ENCODE data around the gene STRN. TPM values are rescaled to one million over a fixed set of nuclear protein-coding genes. Genes with fewer than 3 reads are reported as not detected.
"Not testable (repeated sequence)": the region's sequence is repeated elsewhere in the genome, so short reads cannot be mapped to it uniquely, and the experiment has no call there.

Gene STRN
- total and polyA plus RNA-seq, 4 donors = 3.7 to 35.9 (median 15.7) TPM

DNA sequence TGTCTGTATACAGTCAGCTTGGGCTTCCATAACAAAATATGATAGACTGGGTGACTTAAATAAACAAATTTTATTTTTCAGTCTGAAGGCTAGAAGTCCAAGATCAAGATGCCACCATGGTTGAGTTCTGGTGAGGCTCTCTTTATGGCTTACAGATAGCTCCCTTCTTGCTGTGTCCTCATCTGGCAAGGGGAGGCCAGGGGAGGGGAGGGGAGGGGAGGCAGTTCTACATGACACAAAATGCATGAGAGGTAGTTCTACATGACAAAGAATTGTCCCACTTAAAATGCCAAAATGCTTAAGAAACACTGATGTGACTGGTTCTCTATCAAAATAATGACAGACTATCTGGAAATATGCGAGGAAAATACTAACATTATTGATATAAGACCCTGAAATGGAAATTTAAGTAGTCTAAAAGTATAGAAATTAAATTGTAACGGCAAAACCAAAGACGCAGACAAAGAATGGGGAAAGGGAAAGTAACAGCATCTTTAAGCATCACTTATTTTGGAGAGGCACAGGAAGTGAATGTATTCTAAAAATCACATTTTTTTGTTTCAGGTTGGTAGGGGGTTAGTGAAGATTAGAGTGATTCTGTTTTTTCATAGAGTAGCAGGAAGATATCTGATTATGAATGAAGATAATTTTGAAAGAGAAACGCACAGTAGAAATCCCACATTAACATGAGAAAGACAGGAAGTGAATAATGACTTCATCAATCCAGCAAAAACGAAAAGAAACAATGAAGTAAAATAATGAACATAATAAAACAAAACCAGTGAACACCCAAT lies 131.4 kb downstream of the STRN start:
- H3K9me3 ChIP-seq (ENCODE audit: control insufficient read depth in 4 of 4, insufficient read depth in 3 of 4, low read length in 3 of 4) = no peaks in the 10 kb centered on the region
- no peak overlapping the region for H3K9ac ChIP-seq (ENCODE audit: insufficient read depth in 1 of 2, low read length in 2 of 2)
- DNase-seq = no peak
- H3K36me3 ChIP-seq (ENCODE audit: control insufficient read depth in 4 of 4, insufficient read depth in 4 of 4, low read length in 4 of 4) = no peaks in the 10 kb centered on the region
- no peaks in the 10 kb centered on the region for H3K4me1 ChIP-seq (ENCODE audit: control insufficient read depth in 5 of 5, insufficient read depth in 5 of 5, low read length in 5 of 5)
- WGBS, 2 donors = 40 to 66% methylated on average over 5 of the region's 5 CpGs
- no peak for ATAC-seq (ENCODE audit: insufficient read depth, low FRiP score)
- no peak for TF ChIP-seq CTCF (IDR thresholded peaks at IDR 0.05; ENCODE audit: control extremely low read depth, extremely low read depth)
- H3K4me3 ChIP-seq = no peak overlapping the region
- no peak overlapping the region for H3K27ac ChIP-seq (ENCODE audit: low read depth in 1 of 2, low read length in 1 of 2)
- no peaks in the 10 kb centered on the region for H3K27me3 ChIP-seq (ENCODE audit: control insufficient read depth in 3 of 3, insufficient read depth in 3 of 3, low read length in 2 of 3)

DNA sequence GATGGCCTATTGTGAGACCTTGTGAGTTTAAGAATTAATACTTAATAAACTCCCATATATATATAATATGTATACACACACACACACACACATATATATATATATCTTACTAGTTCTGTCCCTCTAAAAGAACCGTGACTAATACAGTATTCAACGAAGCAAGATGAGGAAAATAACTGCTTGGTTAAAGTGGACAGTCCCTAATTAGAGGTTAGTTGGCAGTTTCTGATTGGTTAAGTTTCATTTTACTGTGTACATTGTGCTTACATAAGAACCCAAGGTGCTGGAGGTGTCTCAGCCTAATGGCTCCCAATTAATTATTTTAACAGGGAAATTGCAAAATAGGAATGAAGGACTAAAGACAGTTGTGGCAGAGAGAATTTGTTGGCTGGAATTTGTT lies 132.1 kb downstream of the STRN start:
- Histone ChIP-seq H3K4me1 (ENCODE audit: control insufficient read depth in 5 of 5, insufficient read depth in 5 of 5, low read length in 5 of 5) (no peaks in the 10 kb centered on the region), H3K27me3 (ENCODE audit: control insufficient read depth in 3 of 3, insufficient read depth in 3 of 3, low read length in 2 of 3) (no peaks in the 10 kb centered on the region), H3K27ac (ENCODE audit: low read depth in 1 of 2, low read length in 1 of 2) (no peak overlapping the region), H3K36me3 (ENCODE audit: control insufficient read depth in 4 of 4, insufficient read depth in 4 of 4, low read length in 4 of 4) (no peaks in the 10 kb centered on the region), H3K9me3 (ENCODE audit: control insufficient read depth in 4 of 4, insufficient read depth in 3 of 4, low read length in 3 of 4) (no peaks in the 10 kb centered on the region), H3K4me3 (no peak overlapping the region), H3K9ac (ENCODE audit: insufficient read depth in 1 of 2, low read length in 2 of 2) (no peak overlapping the region)
- WGBS, 2 donors = 90 to 94% methylated on average over 2 of the region's 2 CpGs
- DNase-seq = no peak
- no peak for ATAC-seq (ENCODE audit: insufficient read depth, low FRiP score)
- no peak for TF ChIP-seq CTCF (IDR thresholded peaks at IDR 0.05; ENCODE audit: control extremely low read depth, extremely low read depth)

DNA sequence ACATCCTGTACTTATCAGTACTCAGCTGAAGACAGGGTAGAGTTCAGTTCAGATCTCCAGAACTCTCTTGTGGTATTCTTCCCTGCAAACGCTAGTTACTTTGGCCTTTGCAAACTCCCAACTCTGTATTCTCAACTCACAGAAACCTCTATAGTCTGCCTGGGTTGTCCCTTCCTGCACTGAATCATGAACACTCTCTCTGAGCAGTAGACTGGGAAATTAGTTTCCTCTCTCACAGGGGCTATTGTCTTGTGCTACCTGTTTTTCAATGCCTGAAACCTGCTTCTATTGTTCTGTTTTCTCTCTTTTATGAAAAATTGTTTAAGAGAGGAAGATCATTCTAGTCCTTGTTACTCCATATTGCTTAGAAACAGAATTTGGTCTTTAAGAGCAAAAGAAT lies 135.2 kb downstream of the STRN start:
- Histone ChIP-seq H3K4me3 (no peak overlapping the region), H3K27ac (ENCODE audit: low read depth in 1 of 2, low read length in 1 of 2) (no peak overlapping the region), H3K9me3 (ENCODE audit: control insufficient read depth in 4 of 4, insufficient read depth in 3 of 4, low read length in 3 of 4) (no peaks in the 10 kb centered on the region), H3K4me1 (ENCODE audit: control insufficient read depth in 5 of 5, insufficient read depth in 5 of 5, low read length in 5 of 5) (no peaks in the 10 kb centered on the region), H3K9ac (ENCODE audit: insufficient read depth in 1 of 2, low read length in 2 of 2) (no peak overlapping the region), H3K36me3 (ENCODE audit: control insufficient read depth in 4 of 4, insufficient read depth in 4 of 4, low read length in 4 of 4) (no peaks in the 10 kb centered on the region), H3K27me3 (ENCODE audit: control insufficient read depth in 3 of 3, insufficient read depth in 3 of 3, low read length in 2 of 3) (no peaks in the 10 kb centered on the region)
- no peak for TF ChIP-seq CTCF (IDR thresholded peaks at IDR 0.05; ENCODE audit: control extremely low read depth, extremely low read depth)
- ATAC-seq (ENCODE audit: insufficient read depth, low FRiP score) (no peak), DNase-seq (no peak)
- WGBS, 2 donors = 45 to 68% methylated on average over 1 of the region's 1 CpG

- ATAC-seq (ENCODE audit: insufficient read depth, low FRiP score); H3K4me1 ChIP-seq (ENCODE audit: control insufficient read depth in 5 of 5, insufficient read depth in 5 of 5, low read length in 5 of 5); H3K27ac ChIP-seq (ENCODE audit: low read depth in 1 of 2, low read length in 1 of 2); H3K9ac ChIP-seq (ENCODE audit: insufficient read depth in 1 of 2, low read length in 2 of 2); H3K4me3 ChIP-seq; H3K36me3 ChIP-seq (ENCODE audit: control insufficient read depth in 4 of 4, insufficient read depth in 4 of 4, low read length in 4 of 4); H3K9me3 ChIP-seq (ENCODE audit: control insufficient read depth in 4 of 4, insufficient read depth in 3 of 4, low read length in 3 of 4); DNase-seq; H3K27me3 ChIP-seq (ENCODE audit: control insufficient read depth in 3 of 3, insufficient read depth in 3 of 3, low read length in 2 of 3): not testable (repeated sequence)
- WGBS, 2 donors = 82 to 84% methylated on average over 2 of the region's 2 CpGs
These were observed 141.7 kb downstream of the STRN start for GRCh38 chr2:36824683-36825082.

Measured in lung (tissue), 12 donors.